GM21737 (cell line): ENCODE results near the gene MAP7D3.
"Not testable (repeated sequence)": the region's sequence is repeated elsewhere in the genome, so short reads cannot be mapped to it uniquely, and the experiment has no call there.

Experiments
- ATAC-seq: cut with Tn5 transposase; IDR thresholded peaks from one replicate; pipeline ENCODE4 v1.9.1; 2021; ENCODE audit warnings: mild to moderate bottlenecking, moderate library complexity; ENCODE audit not compliant: unreplicated experiment

Gene MAP7D3

GRCh38 chrX:136251041-136251991 lies at the start of gene MAP7D3:
TSS of gene MAP7D3 (minus strand) at chrX:136251400. CDS start at chrX:136251358, 42 bp downstream.
- ATAC-seq: peak; percentile 88

GRCh38 chrX:136300721-136301120 lies 49.5 kb upstream of the MAP7D3 start, which contains the start of gene ADGRG4:
TSS of gene ADGRG4 (plus strand) at chrX:136300963. CDS start at chrX:136308778, 7,815 bp downstream.
- not testable (repeated sequence) for ATAC-seq

GRCh38 chrX:136295380-136295779 lies 44.2 kb upstream of the MAP7D3 start:
- ATAC-seq: no peak

- no peak for ATAC-seq
These were observed 41.5 kb upstream of the MAP7D3 start for GRCh38 chrX:136292656-136293055.

GRCh38 chrX:136291824-136292223 lies 40.6 kb upstream of the MAP7D3 start:
- ATAC-seq: no peak

GRCh38 chrX:136286375-136286774 lies 35.2 kb upstream of the MAP7D3 start:
- not testable (repeated sequence) for ATAC-seq

- ATAC-seq: no peak
These were observed 24.4 kb upstream of the MAP7D3 start for GRCh38 chrX:136275553-136275952.

- ATAC-seq: no peak
These were observed 22.8 kb upstream of the MAP7D3 start for GRCh38 chrX:136273986-136274385.

- no peak for ATAC-seq
These were observed 21.1 kb upstream of the MAP7D3 start for GRCh38 chrX:136272325-136272724.

- ATAC-seq: peak; percentile 58
These were observed 20.1 kb upstream of the MAP7D3 start for GRCh38 chrX:136271300-136271699.

GRCh38 chrX:136269921-136270320 lies 18.7 kb upstream of the MAP7D3 start:
- no peak for ATAC-seq

- ATAC-seq: peak; percentile 58
These were observed 17.1 kb upstream of the MAP7D3 start for GRCh38 chrX:136268051-136269048.

GRCh38 chrX:136266828-136267227 lies 15.6 kb upstream of the MAP7D3 start:
- no peak for ATAC-seq

GRCh38 chrX:136262812-136263315 lies 11.7 kb upstream of the MAP7D3 start:
- no peak for ATAC-seq

GRCh38 chrX:136262243-136262642 lies 11.0 kb upstream of the MAP7D3 start:
- no peak for ATAC-seq

GRCh38 chrX:136261321-136261720 lies 10.1 kb upstream of the MAP7D3 start:
- no peak for ATAC-seq

- ATAC-seq: no peak
These were observed 9.6 kb upstream of the MAP7D3 start for GRCh38 chrX:136260776-136261175.

- ATAC-seq: no peak
These were observed 8.3 kb upstream of the MAP7D3 start for GRCh38 chrX:136259543-136259942.

GRCh38 chrX:136258951-136259350 lies 7.8 kb upstream of the MAP7D3 start:
- ATAC-seq: no peak

GRCh38 chrX:136256026-136256425 lies 4.8 kb upstream of the MAP7D3 start:
- no peak for ATAC-seq

- no peak for ATAC-seq
These were observed 4.3 kb upstream of the MAP7D3 start for GRCh38 chrX:136255541-136255940.
